ENCODE measurements around the gene TNRC6A. TPM values are rescaled to one million over a fixed set of nuclear protein-coding genes. Genes with fewer than 3 reads are reported as not detected.

The TNRC6A gene
- total and polyA plus RNA-seq, 9 of the 15 experiments (the other 6 are each of a cell fraction or from before 2014, with no cell fraction given): 3.4 to 32.1 (median 26.6) TPM

DNA sequence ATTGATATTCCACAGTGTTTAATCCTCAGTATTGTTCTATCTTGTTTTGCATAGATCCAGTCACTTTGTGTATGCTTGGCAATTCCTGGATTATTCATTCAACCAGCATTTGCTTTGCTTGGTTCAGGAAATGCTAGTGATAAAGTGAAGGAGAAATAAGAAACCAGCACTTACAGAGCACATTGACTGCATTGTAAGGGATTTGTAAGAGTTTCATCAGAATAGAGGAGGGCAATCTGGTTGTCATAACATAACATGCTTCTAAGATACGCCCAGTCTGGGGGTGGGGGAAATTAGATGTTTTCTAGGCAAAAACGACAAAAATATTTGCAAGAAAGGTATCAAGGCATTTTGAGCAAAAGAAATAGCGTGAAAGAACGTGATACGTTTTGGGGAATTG lies 40.4 kb downstream of the TNRC6A start (continued):
- TF ChIP-seq SMARCA4 (IDR thresholded peaks at IDR 0.05) (no peak), NCOA1 (IDR thresholded peaks at IDR 0.05; ENCODE audit: low read depth) (no peak), NFIX (CRISPR knock-in tag; IDR thresholded peaks at IDR 0.05; ENCODE audit: low read depth) (no peak), MYBL2 (IDR thresholded peaks at IDR 0.05; ENCODE audit: low read depth) (no peak), MYBL2 (CRISPR knock-in tag; IDR thresholded peaks at IDR 0.05; ENCODE audit: borderline replicate concordance) (no peak), FOXK2 (conservative IDR thresholded peaks at IDR 0.05 in 1 of 2, IDR thresholded peaks at IDR 0.05 in 1 of 2; ENCODE audit: low read depth in 2 of 2) (no peak), ZBTB1 (CRISPR knock-in tag; IDR thresholded peaks at IDR 0.05; ENCODE audit: borderline replicate concordance, low read depth) (no peak)

DNA sequence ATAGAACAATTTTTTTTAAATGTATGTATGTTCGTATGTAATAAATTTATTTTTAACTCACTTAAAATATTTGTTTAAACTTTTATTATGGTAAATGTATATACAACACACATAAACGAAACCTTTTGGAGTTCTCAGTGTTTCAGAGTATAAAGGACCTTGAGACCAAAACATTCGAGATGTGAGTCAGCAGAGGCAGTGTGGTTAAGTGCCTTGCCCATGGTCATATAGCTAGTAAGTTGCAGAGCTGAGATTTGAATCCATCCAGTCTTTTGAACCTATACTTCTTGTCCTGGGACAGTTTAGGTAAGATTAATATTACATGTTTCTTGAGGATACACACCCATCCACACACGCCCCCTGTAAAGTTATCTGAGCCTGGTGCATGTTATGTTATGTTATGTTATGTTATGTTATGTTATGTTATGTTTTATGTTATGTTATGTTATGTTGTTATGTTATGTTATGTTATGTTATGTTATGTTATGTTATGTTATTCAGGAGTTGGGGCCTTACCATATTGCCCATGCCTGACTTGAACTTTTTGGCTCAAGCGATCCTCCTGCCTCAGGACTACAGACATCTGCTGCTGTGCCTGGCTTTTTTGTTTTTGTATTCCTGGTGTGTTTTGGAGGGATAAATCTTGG lies 41.8 kb downstream of the TNRC6A start:
- Histone ChIP-seq H3K4me3 (no peak overlapping the region), H3K9me3 (replicated peaks; ENCODE audit: control insufficient read depth, insufficient read depth, low read depth, low read length) (no peaks in the 10 kb centered on the region), H3K4me1 (replicated peaks in 1 of 2; ENCODE audit: control insufficient read depth in 2 of 2, insufficient read depth in 2 of 2, low read length in 2 of 2) (no peaks in the 10 kb centered on the region), H4K20me1 (replicated peaks; ENCODE audit: control insufficient read depth, insufficient read depth, low read length) (no peaks in the 10 kb centered on the region; the same call in 1 of the 2 replicates), H3K27ac (ENCODE audit: extremely low read depth, low read depth, low read length) (no peak overlapping the region), H3K79me2 (ENCODE audit: control insufficient read depth, insufficient read depth, low read length) (peaks cover 46% of the 10 kb centered on the region), H3K36me3 (ENCODE audit: control insufficient read depth, insufficient read depth, low read length) (peaks cover 52% of the 10 kb centered on the region), H3K4me2 (ENCODE audit: insufficient read depth, low read length) (no peak overlapping the region), H3K9ac (ENCODE audit: insufficient read depth in 1 of 2, low read depth in 2 of 2, low read length in 2 of 2) (no peak overlapping the region), H3K27me3 (ENCODE audit: control insufficient read depth in 2 of 2, insufficient read depth in 2 of 2, low read length in 2 of 2) (no peaks in the 10 kb centered on the region), H3K9me1 (ENCODE audit: control insufficient read depth, insufficient read depth, low read length) (no peaks in the 10 kb centered on the region), H2AFZ (ENCODE audit: low read depth, low read length) (no peak overlapping the region)
- ATAC-seq: no peak
- in situ Hi-C loops (cut with MboI) (no loop called here), intact Hi-C loops (cut with micrococcal nuclease) (no loop called here)
- no TSS peak for BruUV-seq (replicated peaks)
- no peak for FAIRE-seq
- WGBS (ENCODE audit: insufficient coverage, low coverage, missing lambda C conversion rate): 88% methylated on average over 5 of the region's 5 CpGs
- DNase-seq (ENCODE audit: extremely low read depth in 1 of 4, low spot score in 3 of 4): no peak
- ChIA-PET POLR2A (no interaction called here), CTCF (ENCODE audit: low intra/inter-chr PET ratio) (no interaction called here)
- TF ChIP-seq, protein P1, sequence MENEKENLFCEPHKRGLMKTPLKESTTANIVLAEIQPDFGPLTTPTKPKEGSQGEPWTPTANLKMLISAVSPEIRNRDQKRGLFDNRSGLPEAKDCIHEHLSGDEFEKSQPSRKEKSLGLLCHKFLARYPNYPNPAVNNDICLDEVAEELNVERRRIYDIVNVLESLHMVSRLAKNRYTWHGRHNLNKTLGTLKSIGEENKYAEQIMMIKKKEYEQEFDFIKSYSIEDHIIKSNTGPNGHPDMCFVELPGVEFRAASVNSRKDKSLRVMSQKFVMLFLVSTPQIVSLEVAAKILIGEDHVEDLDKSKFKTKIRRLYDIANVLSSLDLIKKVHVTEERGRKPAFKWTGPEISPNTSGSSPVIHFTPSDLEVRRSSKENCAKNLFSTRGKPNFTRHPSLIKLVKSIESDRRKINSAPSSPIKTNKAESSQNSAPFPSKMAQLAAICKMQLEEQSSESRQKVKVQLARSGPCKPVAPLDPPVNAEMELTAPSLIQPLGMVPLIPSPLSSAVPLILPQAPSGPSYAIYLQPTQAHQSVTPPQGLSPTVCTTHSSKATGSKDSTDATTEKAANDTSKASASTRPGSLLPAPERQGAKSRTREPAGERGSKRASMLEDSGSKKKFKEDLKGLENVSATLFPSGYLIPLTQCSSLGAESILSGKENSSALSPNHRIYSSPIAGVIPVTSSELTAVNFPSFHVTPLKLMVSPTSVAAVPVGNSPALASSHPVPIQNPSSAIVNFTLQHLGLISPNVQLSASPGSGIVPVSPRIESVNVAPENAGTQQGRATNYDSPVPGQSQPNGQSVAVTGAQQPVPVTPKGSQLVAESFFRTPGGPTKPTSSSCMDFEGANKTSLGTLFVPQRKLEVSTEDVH (IDR thresholded peaks at IDR 0.05; ENCODE audit: low read depth, partially characterized antibody): no peak
- no peak for TF ChIP-seq ZKSCAN1 (IDR thresholded peaks at IDR 0.05; ENCODE audit: low read depth, low read length)
- TF ChIP-seq ELF2 (CRISPR knock-in tag; IDR thresholded peaks at IDR 0.05): no peak
- no peak for TF ChIP-seq ZNF561 (CRISPR knock-in tag; conservative IDR thresholded peaks at IDR 0.05)
